Measurements from ENCODE around the gene IFNL1. TPM values are rescaled to one million over a fixed set of nuclear protein-coding genes. Genes with fewer than 3 reads are reported as not detected.

IFNL1 gene
- total and polyA plus RNA-seq, 9 of the 15 experiments (the other 6 are each of a cell fraction or from before 2014, with no cell fraction given), result not detected

GRCh38 chr19:39341719-39342604 is 45.8 kb downstream of the IFNL1 start, which contains the start of gene SAMD4B (continued):
- TF ChIP-seq YBX1 (IDR thresholded peaks at IDR 0.05), result no peak
- TF ChIP-seq, protein P1, sequence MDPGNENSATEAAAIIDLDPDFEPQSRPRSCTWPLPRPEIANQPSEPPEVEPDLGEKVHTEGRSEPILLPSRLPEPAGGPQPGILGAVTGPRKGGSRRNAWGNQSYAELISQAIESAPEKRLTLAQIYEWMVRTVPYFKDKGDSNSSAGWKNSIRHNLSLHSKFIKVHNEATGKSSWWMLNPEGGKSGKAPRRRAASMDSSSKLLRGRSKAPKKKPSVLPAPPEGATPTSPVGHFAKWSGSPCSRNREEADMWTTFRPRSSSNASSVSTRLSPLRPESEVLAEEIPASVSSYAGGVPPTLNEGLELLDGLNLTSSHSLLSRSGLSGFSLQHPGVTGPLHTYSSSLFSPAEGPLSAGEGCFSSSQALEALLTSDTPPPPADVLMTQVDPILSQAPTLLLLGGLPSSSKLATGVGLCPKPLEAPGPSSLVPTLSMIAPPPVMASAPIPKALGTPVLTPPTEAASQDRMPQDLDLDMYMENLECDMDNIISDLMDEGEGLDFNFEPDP (CRISPR knock-in tag; IDR thresholded peaks at IDR 0.05), result no peak
- TF ChIP-seq HDAC3 (IDR thresholded peaks at IDR 0.05; ENCODE audit: borderline replicate concordance, partially characterized antibody), result no peak
- peak; percentile 80; the same call in 1 of the 2 replicates for TF ChIP-seq RB1 (IDR thresholded peaks at IDR 0.05; ENCODE audit: low read depth)
- no peak for TF ChIP-seq ETV6 (IDR thresholded peaks at IDR 0.05; ENCODE audit: borderline replicate concordance in 1 of 2, low read depth in 2 of 2, low read length in 1 of 2)
- TF ChIP-seq ETV6 (CRISPR knock-in tag; IDR thresholded peaks at IDR 0.05; ENCODE audit: borderline replicate concordance), result no peak
- TF ChIP-seq, protein P2, sequence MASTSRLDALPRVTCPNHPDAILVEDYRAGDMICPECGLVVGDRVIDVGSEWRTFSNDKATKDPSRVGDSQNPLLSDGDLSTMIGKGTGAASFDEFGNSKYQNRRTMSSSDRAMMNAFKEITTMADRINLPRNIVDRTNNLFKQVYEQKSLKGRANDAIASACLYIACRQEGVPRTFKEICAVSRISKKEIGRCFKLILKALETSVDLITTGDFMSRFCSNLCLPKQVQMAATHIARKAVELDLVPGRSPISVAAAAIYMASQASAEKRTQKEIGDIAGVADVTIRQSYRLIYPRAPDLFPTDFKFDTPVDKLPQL (IDR thresholded peaks at IDR 0.05; ENCODE audit: extremely low read depth, insufficient read length), result peak; percentile 45
- TF ChIP-seq ZBTB2 (IDR thresholded peaks at IDR 0.05), result 0 out of 2 replicates have a peak, but pooled peaks have one; percentile 24
- TF ChIP-seq, protein P3, sequence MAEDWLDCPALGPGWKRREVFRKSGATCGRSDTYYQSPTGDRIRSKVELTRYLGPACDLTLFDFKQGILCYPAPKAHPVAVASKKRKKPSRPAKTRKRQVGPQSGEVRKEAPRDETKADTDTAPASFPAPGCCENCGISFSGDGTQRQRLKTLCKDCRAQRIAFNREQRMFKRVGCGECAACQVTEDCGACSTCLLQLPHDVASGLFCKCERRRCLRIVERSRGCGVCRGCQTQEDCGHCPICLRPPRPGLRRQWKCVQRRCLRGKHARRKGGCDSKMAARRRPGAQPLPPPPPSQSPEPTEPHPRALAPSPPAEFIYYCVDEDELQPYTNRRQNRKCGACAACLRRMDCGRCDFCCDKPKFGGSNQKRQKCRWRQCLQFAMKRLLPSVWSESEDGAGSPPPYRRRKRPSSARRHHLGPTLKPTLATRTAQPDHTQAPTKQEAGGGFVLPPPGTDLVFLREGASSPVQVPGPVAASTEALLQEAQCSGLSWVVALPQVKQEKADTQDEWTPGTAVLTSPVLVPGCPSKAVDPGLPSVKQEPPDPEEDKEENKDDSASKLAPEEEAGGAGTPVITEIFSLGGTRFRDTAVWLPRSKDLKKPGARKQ (CRISPR knock-in tag; IDR thresholded peaks at IDR 0.05), result no peak
- TF ChIP-seq RAD21 (CRISPR knock-in tag; conservative IDR thresholded peaks at IDR 0.05 in 1 of 2, IDR thresholded peaks at IDR 0.05 in 1 of 2), result peak in 1 of 2 experiments; percentile 26; a peak in 1 of 4 replicates
- TF ChIP-seq CBX8 (IDR thresholded peaks at IDR 0.05; ENCODE audit: borderline replicate concordance, extremely low read depth, low read depth, low read length, poor library complexity, severe bottlenecking), result no peak
- 0 out of 2 replicates have a peak, but pooled peaks have one; percentile 44 for TF ChIP-seq CHCHD3 (CRISPR knock-in tag; IDR thresholded peaks at IDR 0.05)
- peak; percentile 68 for TF ChIP-seq DPF2 (IDR thresholded peaks at IDR 0.05)
- TF ChIP-seq ASH1L (IDR thresholded peaks at IDR 0.05; ENCODE audit: borderline replicate concordance, low read depth, partially characterized antibody), result no peak
- no peak; a peak in 1 of 4 replicates for TF ChIP-seq ZMIZ1 (IDR thresholded peaks at IDR 0.05; ENCODE audit: low read depth in 2 of 2, low read length in 2 of 2)
- no peak for TF ChIP-seq SETDB1 (IDR thresholded peaks at IDR 0.05; ENCODE audit: low read length)
- TF ChIP-seq ZNF121 (CRISPR knock-in tag; conservative IDR thresholded peaks at IDR 0.05), result no peak
